Measurements from ENCODE around the gene ZNRF1.

ZNRF1 gene

DNA sequence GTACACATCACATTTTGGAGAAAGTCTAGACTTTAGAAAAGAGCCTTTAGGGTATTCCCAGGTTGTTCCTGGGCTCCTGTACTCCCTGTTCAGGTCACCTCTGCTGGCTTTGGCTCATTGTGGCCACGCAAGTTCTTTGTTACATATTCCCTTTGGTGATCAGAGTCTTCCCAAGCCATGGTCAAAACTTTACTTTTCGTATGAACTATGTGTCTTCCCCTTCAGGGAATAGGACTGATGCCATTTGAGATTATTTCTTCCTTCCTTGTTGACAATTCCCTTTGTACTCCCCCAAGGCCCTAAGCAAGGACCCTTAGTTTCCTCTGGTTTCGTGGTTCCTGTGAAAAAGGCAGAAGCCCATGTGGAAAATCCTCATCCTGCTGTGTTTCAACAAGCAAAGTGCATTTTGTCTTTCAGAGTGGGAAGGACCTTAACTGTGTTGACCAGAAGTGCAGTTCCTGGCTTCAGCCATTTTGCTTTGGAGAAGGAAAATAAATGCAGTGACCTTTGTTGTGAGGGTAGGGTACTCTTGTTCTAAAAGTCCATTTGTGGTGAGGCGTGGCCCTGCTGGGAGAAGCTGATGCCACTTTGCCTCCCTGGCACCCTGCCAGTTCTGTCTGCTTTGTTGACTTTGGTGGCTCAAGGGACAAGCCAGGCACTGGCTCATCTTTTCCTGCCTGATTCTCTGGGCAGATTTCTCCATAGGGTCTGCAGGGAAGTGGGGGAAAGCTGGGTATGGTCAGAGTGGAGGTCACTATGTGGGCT lies 55.1 kb downstream of the ZNRF1 start:
- H3K4me3 ChIP-seq (ENCODE audit: control insufficient read depth, low read depth, low read length): no peak overlapping the region
- TF ChIP-seq, protein P1, sequence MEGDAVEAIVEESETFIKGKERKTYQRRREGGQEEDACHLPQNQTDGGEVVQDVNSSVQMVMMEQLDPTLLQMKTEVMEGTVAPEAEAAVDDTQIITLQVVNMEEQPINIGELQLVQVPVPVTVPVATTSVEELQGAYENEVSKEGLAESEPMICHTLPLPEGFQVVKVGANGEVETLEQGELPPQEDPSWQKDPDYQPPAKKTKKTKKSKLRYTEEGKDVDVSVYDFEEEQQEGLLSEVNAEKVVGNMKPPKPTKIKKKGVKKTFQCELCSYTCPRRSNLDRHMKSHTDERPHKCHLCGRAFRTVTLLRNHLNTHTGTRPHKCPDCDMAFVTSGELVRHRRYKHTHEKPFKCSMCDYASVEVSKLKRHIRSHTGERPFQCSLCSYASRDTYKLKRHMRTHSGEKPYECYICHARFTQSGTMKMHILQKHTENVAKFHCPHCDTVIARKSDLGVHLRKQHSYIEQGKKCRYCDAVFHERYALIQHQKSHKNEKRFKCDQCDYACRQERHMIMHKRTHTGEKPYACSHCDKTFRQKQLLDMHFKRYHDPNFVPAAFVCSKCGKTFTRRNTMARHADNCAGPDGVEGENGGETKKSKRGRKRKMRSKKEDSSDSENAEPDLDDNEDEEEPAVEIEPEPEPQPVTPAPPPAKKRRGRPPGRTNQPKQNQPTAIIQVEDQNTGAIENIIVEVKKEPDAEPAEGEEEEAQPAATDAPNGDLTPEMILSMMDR (IDR thresholded peaks at IDR 0.05; ENCODE audit: control insufficient read depth, insufficient read depth, low read depth, low read length, missing control alignments): no peak
- DNase-seq (ENCODE audit: low read depth): no peak

DNA sequence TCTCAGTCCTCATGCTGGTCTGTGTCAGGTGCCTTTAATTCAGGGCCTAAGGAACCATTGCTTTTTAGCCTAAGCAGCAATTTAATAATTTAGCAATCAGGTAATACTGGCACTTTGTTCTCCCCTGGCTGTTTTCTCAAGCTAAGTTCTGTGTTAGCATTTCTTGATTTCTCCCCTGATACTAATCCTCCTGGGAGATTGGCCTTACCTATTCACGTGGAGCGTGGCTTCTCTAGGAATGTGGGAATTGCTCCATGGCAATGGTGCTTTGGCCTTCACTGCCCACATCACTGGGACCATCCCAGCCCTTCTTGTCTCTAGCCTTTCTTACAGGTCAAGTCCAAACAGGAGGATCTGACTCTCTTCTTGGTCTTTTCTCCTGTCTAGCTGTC lies 55.7 kb downstream of the ZNRF1 start:
- no peak overlapping the region for H3K4me3 ChIP-seq (ENCODE audit: control insufficient read depth, low read depth, low read length)
- DNase-seq (ENCODE audit: low read depth): no peak

DNA sequence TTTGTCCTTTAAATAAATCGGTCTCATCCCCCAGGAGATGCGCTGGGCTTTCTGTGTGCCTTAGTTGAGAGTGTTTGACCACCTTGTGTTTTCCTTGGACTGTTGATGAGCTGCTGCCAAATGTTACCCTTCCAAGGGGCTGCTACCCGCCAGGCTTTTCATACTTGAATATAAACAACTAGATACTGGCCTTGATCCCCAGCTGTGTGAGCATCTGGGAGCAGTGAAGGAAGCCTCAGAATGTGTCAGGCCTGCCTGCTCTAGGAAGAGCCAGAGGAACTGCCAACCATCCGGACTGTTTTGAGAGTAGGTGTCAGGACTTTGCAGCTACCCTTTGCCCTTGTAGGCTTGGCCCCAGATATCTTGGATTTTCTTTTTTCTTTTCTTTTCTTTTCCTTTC lies 60.0 kb downstream of the ZNRF1 start:
- TF ChIP-seq, protein P1 (IDR thresholded peaks at IDR 0.05; ENCODE audit: control insufficient read depth, insufficient read depth, low read depth, low read length, missing control alignments): no peak
- no peak overlapping the region for H3K4me3 ChIP-seq (ENCODE audit: control insufficient read depth, low read depth, low read length)
- no peak for DNase-seq (ENCODE audit: low read depth)

More for the DNA sequence above, 55.7 kb downstream of the ZNRF1 start:
- TF ChIP-seq, protein P1 (IDR thresholded peaks at IDR 0.05; ENCODE audit: control insufficient read depth, insufficient read depth, low read depth, low read length, missing control alignments): no peak

DNA sequence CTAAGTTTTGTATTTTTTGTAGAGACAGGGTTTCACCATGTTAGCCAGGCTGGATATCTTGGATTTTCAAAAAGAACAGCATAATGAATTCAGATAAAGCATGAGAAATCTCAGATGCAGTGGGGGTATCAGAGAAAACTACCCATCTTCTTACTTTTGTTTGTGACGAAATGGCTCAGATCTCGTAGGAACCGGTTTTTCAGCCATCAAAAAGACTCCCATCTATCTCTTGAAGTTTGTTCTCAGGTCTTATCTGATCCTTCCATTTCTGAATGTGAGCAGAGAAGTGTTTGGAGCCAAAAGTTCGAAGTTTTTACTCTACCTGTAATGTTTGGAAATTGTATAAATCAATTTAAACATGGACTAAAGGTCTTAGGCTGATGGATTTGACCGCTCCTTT lies 60.6 kb downstream of the ZNRF1 start:
- DNase-seq (ENCODE audit: low read depth): no peak
- H3K4me3 ChIP-seq (ENCODE audit: control insufficient read depth, low read depth, low read length): no peak overlapping the region
- TF ChIP-seq, protein P1 (IDR thresholded peaks at IDR 0.05; ENCODE audit: control insufficient read depth, insufficient read depth, low read depth, low read length, missing control alignments): no peak

DNA sequence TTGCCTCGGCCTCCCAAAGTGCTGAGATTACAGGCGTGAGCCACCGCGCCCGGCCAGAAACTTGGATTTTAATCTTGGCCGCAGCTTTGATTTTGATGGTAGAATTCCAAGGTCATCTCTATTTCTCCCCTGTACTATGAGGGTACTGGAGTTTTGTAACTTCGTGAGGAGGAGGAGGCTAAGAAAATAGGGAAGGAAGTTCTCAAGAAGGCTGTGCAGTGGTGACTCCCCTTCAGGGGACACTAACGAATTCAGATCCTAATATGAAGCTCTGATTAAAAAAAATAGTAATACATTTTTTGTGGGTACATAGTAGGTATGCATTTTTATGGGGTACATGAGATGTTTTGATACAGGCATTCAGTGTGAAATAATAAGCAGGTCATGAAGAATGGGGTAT lies 61.9 kb downstream of the ZNRF1 start:
- H3K4me3 ChIP-seq (ENCODE audit: control insufficient read depth, low read depth, low read length): no peak overlapping the region
- TF ChIP-seq, protein P1 (IDR thresholded peaks at IDR 0.05; ENCODE audit: control insufficient read depth, insufficient read depth, low read depth, low read length, missing control alignments): no peak
- no peak for DNase-seq (ENCODE audit: low read depth)

DNA sequence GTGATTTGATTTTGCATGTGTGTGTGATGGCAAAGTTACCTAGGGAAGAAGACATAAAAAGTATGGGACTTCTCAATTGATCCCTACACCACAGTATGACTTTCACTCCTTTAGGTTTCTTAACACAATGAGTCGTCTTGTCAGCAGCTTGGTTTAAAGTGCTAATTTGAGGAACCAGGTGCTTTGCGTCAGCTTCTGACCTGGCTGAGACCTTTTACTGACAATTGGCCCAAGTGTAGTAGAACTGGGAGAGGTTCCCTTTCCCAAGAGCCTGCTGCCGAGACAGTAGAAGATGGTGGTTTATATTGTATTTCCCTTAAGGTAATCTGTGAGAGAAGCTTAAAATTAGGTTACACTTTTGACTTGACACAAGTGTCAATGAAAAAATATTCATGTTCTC lies 62.8 kb downstream of the ZNRF1 start:
- no peak for DNase-seq (ENCODE audit: low read depth)
- H3K4me3 ChIP-seq (ENCODE audit: control insufficient read depth, low read depth, low read length): no peak overlapping the region
- TF ChIP-seq, protein P1 (IDR thresholded peaks at IDR 0.05; ENCODE audit: control insufficient read depth, insufficient read depth, low read depth, low read length, missing control alignments): no peak

Measured in AG09309 (cell line).